Neural cell (in vitro differentiated cells): ENCODE data around the gene WWC1.

Experiments used
- CTCF ChIP-seq: fragments of 450-650 bp; IDR thresholded peaks from 2 replicates; pipeline ENCODE4 v1.5.1; 2014; ENCODE audit warnings: antibody characterized with exemption, mild to moderate bottlenecking, moderate library complexity; ENCODE audit not compliant: poor library complexity, severe bottlenecking
- EP300 ChIP-seq: fragments of 450-650 bp; conservative IDR thresholded peaks from 2 replicates; pipeline ENCODE4 v1.6.1; 2014; ENCODE audit warnings: antibody characterized with exemption, mild to moderate bottlenecking, moderate library complexity; ENCODE audit not compliant: poor library complexity, severe bottlenecking
- EZH2 ChIP-seq: fragments of 200-600, 300-800 bp; shearing (Covaris generic), sonication (generic); IDR thresholded peaks from 2 replicates; pipeline ENCODE4 v1.6.1; 2014; ENCODE audit warnings: antibody characterized with exemption, low read length, borderline replicate concordance, mild to moderate bottlenecking; ENCODE audit not compliant: insufficient read depth, poor library complexity, severe bottlenecking
- MXI1 ChIP-seq: fragments of 450-650 bp; conservative IDR thresholded peaks from 2 replicates; pipeline ENCODE4 v1.6.1; 2014; ENCODE audit warnings: antibody characterized with exemption, mild to moderate bottlenecking; ENCODE audit not compliant: poor library complexity, severe bottlenecking
- POLR2AphosphoS5 ChIP-seq: IDR thresholded peaks from 2 replicates; pipeline ENCODE4 v1.6.1; 2012
- REST ChIP-seq: IDR thresholded peaks from 2 replicates; pipeline ENCODE4 v1.6.1; 2012; ENCODE audit warnings: borderline replicate concordance
- TAF1 ChIP-seq: IDR thresholded peaks from 2 replicates; pipeline ENCODE4 v1.6.1; 2012; ENCODE audit warnings: low read depth

- TF ChIP-seq REST (no peak), EZH2 (no peak), CTCF (no peak), EP300 (no peak), POLR2AphosphoS5 (no peak), TAF1 (no peak), MXI1 (no peak)
Measured at GRCh38 chr5:168337361-168337760, 45.9 kb downstream of the WWC1 start.
